ENCODE data around the gene TNIP3. TPM values are rescaled to one million over a fixed set of nuclear protein-coding genes. Genes with fewer than 3 reads are reported as not detected.

The TNIP3 gene
- total RNA-seq, 2 experiments from 2014 or later: 1.0 TPM; not detected in 1

DNA sequence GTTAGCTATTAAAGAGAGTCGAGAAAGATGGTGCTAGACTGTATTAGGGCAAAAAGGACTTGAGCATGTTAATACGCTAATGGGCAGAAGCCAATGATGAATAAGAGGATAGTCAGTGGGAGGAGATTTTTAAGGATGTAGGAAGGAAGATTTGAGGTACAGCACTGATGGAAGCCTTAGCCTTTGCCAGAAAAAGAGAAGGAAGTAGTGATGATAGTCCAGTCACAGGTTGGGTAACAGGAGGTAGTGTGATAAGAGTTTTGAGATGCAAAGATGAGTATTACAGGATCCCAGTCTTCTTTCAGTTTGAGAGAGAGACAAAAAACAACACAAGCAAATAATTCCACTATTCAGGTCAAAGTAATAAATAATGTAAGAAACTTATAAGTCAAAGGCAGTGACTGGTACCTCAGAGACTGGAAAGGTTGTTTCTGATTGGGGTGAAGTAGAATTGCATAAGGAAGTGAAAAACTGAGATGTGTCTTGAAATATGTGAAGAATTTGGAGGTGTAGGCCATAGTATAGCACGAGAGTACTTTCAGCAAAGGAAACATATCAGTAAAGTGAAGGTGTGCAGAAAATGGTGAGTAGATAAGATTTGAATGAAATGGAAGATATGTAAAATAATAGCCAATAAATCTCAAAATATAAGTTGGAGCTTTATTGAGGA, 69.7 kb downstream of the TNIP3 start:
- Histone ChIP-seq H3K9me3 (ENCODE audit: low read length) (no peaks in the 10 kb centered on the region), H3K9me2 (ENCODE audit: insufficient read depth, low read length) (no peaks in the 10 kb centered on the region), H3K36me3 (ENCODE audit: insufficient read depth, low read length) (no peaks in the 10 kb centered on the region), H3K4me2 (ENCODE audit: low read length) (no peak overlapping the region), H3K79me2 (ENCODE audit: insufficient read depth, low read depth, low read length) (no peaks in the 10 kb centered on the region), H3K27ac (ENCODE audit: low read depth, low read length, poor library complexity, severe bottlenecking) (no peak overlapping the region), H3K4me3 (ENCODE audit: low read depth, low read length, poor library complexity, severe bottlenecking) (no peak overlapping the region), H4K20me1 (ENCODE audit: insufficient read depth, low read length) (no peaks in the 10 kb centered on the region), H3K4me1 (ENCODE audit: insufficient read depth, low read length, poor library complexity, severe bottlenecking) (no peaks in the 10 kb centered on the region), H2AFZ (ENCODE audit: low read length) (no peak overlapping the region; the same call in 1 of the 2 replicates)
- BruUV-seq (replicated peaks): no TSS peak
- no peak for TF ChIP-seq EZH2phosphoT487 (IDR thresholded peaks at IDR 0.05; ENCODE audit: borderline replicate concordance, low read depth, low read length)
- TF ChIP-seq, protein P1, sequence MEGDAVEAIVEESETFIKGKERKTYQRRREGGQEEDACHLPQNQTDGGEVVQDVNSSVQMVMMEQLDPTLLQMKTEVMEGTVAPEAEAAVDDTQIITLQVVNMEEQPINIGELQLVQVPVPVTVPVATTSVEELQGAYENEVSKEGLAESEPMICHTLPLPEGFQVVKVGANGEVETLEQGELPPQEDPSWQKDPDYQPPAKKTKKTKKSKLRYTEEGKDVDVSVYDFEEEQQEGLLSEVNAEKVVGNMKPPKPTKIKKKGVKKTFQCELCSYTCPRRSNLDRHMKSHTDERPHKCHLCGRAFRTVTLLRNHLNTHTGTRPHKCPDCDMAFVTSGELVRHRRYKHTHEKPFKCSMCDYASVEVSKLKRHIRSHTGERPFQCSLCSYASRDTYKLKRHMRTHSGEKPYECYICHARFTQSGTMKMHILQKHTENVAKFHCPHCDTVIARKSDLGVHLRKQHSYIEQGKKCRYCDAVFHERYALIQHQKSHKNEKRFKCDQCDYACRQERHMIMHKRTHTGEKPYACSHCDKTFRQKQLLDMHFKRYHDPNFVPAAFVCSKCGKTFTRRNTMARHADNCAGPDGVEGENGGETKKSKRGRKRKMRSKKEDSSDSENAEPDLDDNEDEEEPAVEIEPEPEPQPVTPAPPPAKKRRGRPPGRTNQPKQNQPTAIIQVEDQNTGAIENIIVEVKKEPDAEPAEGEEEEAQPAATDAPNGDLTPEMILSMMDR (conservative IDR thresholded peaks at IDR 0.05; ENCODE audit: low read length): no peak
- ChIA-PET POLR2A (interaction anchor here (1.3 kb wide), 1 partner anchor 939 kb away, joined by 4 read pairs; no protein-coding TSS in a partner anchor), CTCF (ENCODE audit: unreplicated experiment) (no interaction called here)
- intact Hi-C loops (cut with micrococcal nuclease; ENCODE audit: unreplicated experiment): loop anchor here (10.0 kb wide), 1 partner anchor 280 kb away; no protein-coding TSS in a partner anchor
- no peak for DNase-seq (ENCODE audit: low spot score)

DNA sequence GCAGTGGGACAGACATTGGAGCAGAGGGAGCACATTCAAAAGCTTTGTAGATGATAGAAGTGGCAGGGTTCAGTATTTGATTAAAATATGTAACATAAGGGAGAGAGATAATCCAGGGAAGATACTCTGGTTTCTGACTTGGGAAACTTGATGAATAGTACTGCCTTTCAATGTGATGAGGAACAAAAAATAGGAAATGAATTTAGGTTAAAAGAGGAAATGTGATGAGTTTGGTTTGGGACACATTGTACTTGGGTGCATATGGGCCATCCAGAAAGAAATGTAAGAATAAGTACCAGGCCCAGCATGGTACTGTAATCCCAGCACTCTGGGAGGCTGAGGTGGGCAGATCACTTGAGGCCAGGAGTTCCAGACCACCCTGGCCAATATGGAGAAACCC, 70.9 kb downstream of the TNIP3 start:
- no TSS peak for BruUV-seq (replicated peaks)
- CTCF ChIA-PET (ENCODE audit: unreplicated experiment): no interaction called here

More for the DNA sequence above, 70.9 kb downstream of the TNIP3 start:
- H3K36me3 ChIP-seq (ENCODE audit: insufficient read depth, low read length): no peaks in the 10 kb centered on the region
- POLR2A ChIA-PET: no interaction called here
- no peak overlapping the region for H3K27ac ChIP-seq (ENCODE audit: low read depth, low read length, poor library complexity, severe bottlenecking)
- no peak overlapping the region for H2AFZ ChIP-seq (ENCODE audit: low read length)
- intact Hi-C loops (cut with micrococcal nuclease; ENCODE audit: unreplicated experiment): loop anchor here (10.0 kb wide), 1 partner anchor 278 kb away; no protein-coding TSS in a partner anchor
- no peak for TF ChIP-seq EZH2phosphoT487 (IDR thresholded peaks at IDR 0.05; ENCODE audit: borderline replicate concordance, low read depth, low read length)
- TF ChIP-seq, protein P1 (conservative IDR thresholded peaks at IDR 0.05; ENCODE audit: low read length): no peak
- H3K9me2 ChIP-seq (ENCODE audit: insufficient read depth, low read length): no peaks in the 10 kb centered on the region
- no peak overlapping the region for H3K4me3 ChIP-seq (ENCODE audit: low read depth, low read length, poor library complexity, severe bottlenecking)
- no peaks in the 10 kb centered on the region for H3K79me2 ChIP-seq (ENCODE audit: insufficient read depth, low read depth, low read length)
- H3K9me3 ChIP-seq (ENCODE audit: low read length): no peaks in the 10 kb centered on the region
- no peaks in the 10 kb centered on the region for H4K20me1 ChIP-seq (ENCODE audit: insufficient read depth, low read length)
- no peaks in the 10 kb centered on the region for H3K4me1 ChIP-seq (ENCODE audit: insufficient read depth, low read length, poor library complexity, severe bottlenecking)
- DNase-seq (ENCODE audit: low spot score): no peak
- no peak overlapping the region for H3K4me2 ChIP-seq (ENCODE audit: low read length)

Measured in OCI-LY7 (cell line).